Gastrocnemius medialis (tissue), 4 donors: ENCODE results near the gene NHLRC2. TPM values are rescaled to one million over a fixed set of nuclear protein-coding genes. Genes with fewer than 3 reads are reported as not detected.

ENCODE experiments used
- ATAC-seq, 2 donors: fragments of 150-250 bp; one replicate each; pipeline ENCODE4 v1.9.1; 2016
- DNase-seq, 2 donors: peaks; one replicate each; pipeline ENCODE4 v3.0.0-alpha.2; 2019
- H3K27ac ChIP-seq, 4 donors: fragments of 200-600 bp; sonication (generic); 1 replicate in 1 of 4; 2 replicates in 3 of 4; pipeline ENCODE4 v1.5.1; 2016 to 2018; ENCODE audit warnings: mild to moderate bottlenecking in 2 of 4, moderate library complexity in 1 of 4
- H3K27me3 ChIP-seq, 3 donors: fragments of 200-600 bp; sonication (generic) in 2 of 3; 1 replicate in 1 of 3; 2 replicates in 2 of 3; pipeline versions ENCODE4 v1.5.1 to v1.6.0; 2016 to 2019; ENCODE audit warnings: mild to moderate bottlenecking in 1 of 3, moderate library complexity in 1 of 3
- H3K36me3 ChIP-seq, 2 donors: fragments of 200-600 bp; sonication (generic) in 1 of 2; one replicate each; pipeline ENCODE4 v1.5.1; 2017 to 2018
- H3K4me1 ChIP-seq, 2 donors: fragments of 200-600 bp; sonication (generic) in 1 of 2; one replicate each; pipeline ENCODE4 v1.5.1; 2016 to 2017; ENCODE audit warnings: mild to moderate bottlenecking in 2 of 2
- H3K4me3 ChIP-seq, 4 donors: fragments of 200-600 bp; sonication (generic) in 3 of 4; 1 replicate in 1 of 4; 2 replicates in 3 of 4; pipeline ENCODE4 v1.5.1; 2016 to 2019; ENCODE audit warnings: mild to moderate bottlenecking in 2 of 4
- H3K9me3 ChIP-seq, 3 donors: fragments of 200-600 bp; sonication (generic) in 2 of 3; 1 replicate in 1 of 3; 2 replicates in 2 of 3; pipeline ENCODE4 v1.5.1; 2016 to 2019
- CTCF ChIP-seq, 5 experiments: fragments of 450-650 bp in 3 of 5; fragments of 200-600 bp in 2 of 5; sonication (generic) in 2 of 5; IDR thresholded peaks in 4 of 5; conservative IDR thresholded peaks in 1 of 5; 1 replicate in 4 of 5; 2 replicates in 1 of 5; pipeline ENCODE4 v1.5.1; 2016 to 2019; ENCODE audit warnings: antibody characterized with exemption in 5 of 5, mild to moderate bottlenecking in 3 of 5, moderate library complexity in 3 of 5
- POLR2A ChIP-seq, 2 donors: fragments of 450-650 bp; IDR thresholded peaks; one replicate each; pipeline ENCODE4 v1.6.1; 2017; ENCODE audit warnings: antibody characterized with exemption in 2 of 2, mild to moderate bottlenecking in 2 of 2, moderate library complexity in 2 of 2
- in situ Hi-C, 4 donors: fragments of 200-750 bp; cut with MboI; loops; one replicate each; pipeline versions ENCODE4 v1.15.0 to v1.8.0; 2017; ENCODE audit warnings: low sequenced_read_pairs in 4 of 4
- intact Hi-C: fragments of 100-400 bp; cut with DNase I; formaldehyde crosslinking; loops from one replicate; pipeline ENCODE4 v1.15.1; 2023; ENCODE audit warnings: low total_unique reads
- total RNA-seq, 4 donors: library from RNA; depleted of rRNA; stranded (reverse); fragments of >200 nt; gene quantifications; one replicate each; pipeline versions ENCODE4 v1.1.0 to v1.2.3, GENCODE V29; 2016

NHLRC2 gene
- total RNA-seq, 4 donors from 2014 or later, result 11.4 to 109 (median 40.7) TPM

GRCh38 chr10:113932854-113933253, 78.4 kb downstream of the NHLRC2 start:
- no peak for TF ChIP-seq CTCF (IDR thresholded peaks at IDR 0.05 in 4 of 5, conservative IDR thresholded peaks at IDR 0.05 in 1 of 5)
- TF ChIP-seq POLR2A (IDR thresholded peaks at IDR 0.05), result no peak
- Histone ChIP-seq H3K4me1 (no peaks in the 10 kb centered on the region), H3K27me3 (no peaks in the 10 kb centered on the region), H3K36me3 (no peaks in the 10 kb centered on the region), H3K9me3 (no peaks in the 10 kb centered on the region), H3K4me3 (no peak overlapping the region), H3K27ac (no peak overlapping the region)
- in situ Hi-C loops, result no loop called here
- DNase-seq (no peak), ATAC-seq (no peak)
- intact Hi-C loops, result no loop called here

GRCh38 chr10:113933894-113934532, 79.6 kb downstream of the NHLRC2 start:
- H3K27me3 ChIP-seq, result no peaks in the 10 kb centered on the region
- ATAC-seq, result no peak
- intact Hi-C loops, result no loop called here
- H3K4me1 ChIP-seq, result no peaks in the 10 kb centered on the region
- no peak for DNase-seq
- no peaks in the 10 kb centered on the region for H3K36me3 ChIP-seq
- TF ChIP-seq CTCF (IDR thresholded peaks at IDR 0.05 in 4 of 5, conservative IDR thresholded peaks at IDR 0.05 in 1 of 5) (no peak), POLR2A (IDR thresholded peaks at IDR 0.05) (no peak)
- H3K27ac ChIP-seq, result no peak overlapping the region
- H3K9me3 ChIP-seq, result no peaks in the 10 kb centered on the region
- no peak overlapping the region for H3K4me3 ChIP-seq
- in situ Hi-C loops, result no loop called here

GRCh38 chr10:113937258-113937657, 82.8 kb downstream of the NHLRC2 start:
- TF ChIP-seq POLR2A (IDR thresholded peaks at IDR 0.05), result no peak
- no peak for TF ChIP-seq CTCF (IDR thresholded peaks at IDR 0.05 in 4 of 5, conservative IDR thresholded peaks at IDR 0.05 in 1 of 5)
- in situ Hi-C loops (no loop called here), intact Hi-C loops (no loop called here)
- H3K4me3 ChIP-seq, result no peak overlapping the region
- no peak overlapping the region for H3K27ac ChIP-seq
- no peaks in the 10 kb centered on the region for H3K27me3 ChIP-seq
- no peaks in the 10 kb centered on the region for H3K4me1 ChIP-seq
- H3K9me3 ChIP-seq, result no peaks in the 10 kb centered on the region
- ATAC-seq, result no peak
- DNase-seq, result no peak
- no peaks in the 10 kb centered on the region for H3K36me3 ChIP-seq

- Histone ChIP-seq H3K36me3 (no peaks in the 10 kb centered on the region), H3K9me3 (no peaks in the 10 kb centered on the region), H3K4me1 (no peaks in the 10 kb centered on the region), H3K27ac (no peak overlapping the region), H3K4me3 (no peak overlapping the region), H3K27me3 (no peaks in the 10 kb centered on the region)
- intact Hi-C loops, result no loop called here
- ATAC-seq, result no peak
- DNase-seq, result no peak
- in situ Hi-C loops, result no loop called here
- no peak for TF ChIP-seq CTCF (IDR thresholded peaks at IDR 0.05 in 4 of 5, conservative IDR thresholded peaks at IDR 0.05 in 1 of 5)
- no peak for TF ChIP-seq POLR2A (IDR thresholded peaks at IDR 0.05)
Measured at GRCh38 chr10:113937756-113938155, 83.3 kb downstream of the NHLRC2 start.
